H9 (cell line): ENCODE results near the gene ZSCAN5A. TPM values are rescaled to one million over a fixed set of nuclear protein-coding genes. Genes with fewer than 3 reads are reported as not detected.

Experiments used
- DNase-seq: peaks from one replicate; pipeline ENCODE4 v3.0.0-alpha.2; 2017
- H2AFZ ChIP-seq: one replicate; pipeline ENCODE4 v1.6.1; 2013; ENCODE audit warnings: mild to moderate bottlenecking, low read length, control low read depth, moderate library complexity
- H2AK5ac ChIP-seq: 2 replicates; pipeline ENCODE4 v1.6.1; 2013; ENCODE audit warnings: low read length, control low read depth, mixed read lengths; ENCODE audit not compliant: insufficient read length
- H2BK120ac ChIP-seq: one replicate; pipeline ENCODE4 v1.6.1; 2013; ENCODE audit warnings: low read depth, mild to moderate bottlenecking, low read length, control low read depth, inconsistent platforms; ENCODE audit not compliant: poor library complexity, severe bottlenecking
- H2BK12ac ChIP-seq: 2 replicates; pipeline ENCODE4 v1.6.1; 2013; ENCODE audit warnings: low read length, control low read depth, mixed read lengths, low read depth; ENCODE audit not compliant: insufficient read length
- H2BK15ac ChIP-seq: 2 replicates; pipeline ENCODE4 v1.6.1; 2013; ENCODE audit warnings: low read depth, low read length, control low read depth
- H2BK20ac ChIP-seq: one replicate; pipeline ENCODE4 v1.6.1; 2013; ENCODE audit warnings: low read depth, mild to moderate bottlenecking, low read length, control low read depth, inconsistent platforms; ENCODE audit not compliant: poor library complexity, severe bottlenecking
- H2BK5ac ChIP-seq: 2 replicates; pipeline ENCODE4 v1.6.1; 2013; ENCODE audit warnings: low read length, control low read depth, mixed read lengths; ENCODE audit not compliant: insufficient read length
- H3K14ac ChIP-seq: 2 replicates; pipeline ENCODE4 v1.6.1; 2013; ENCODE audit warnings: low read length, control low read depth; ENCODE audit not compliant: insufficient read depth
- H3K18ac ChIP-seq: 2 replicates; pipeline ENCODE4 v1.6.1; 2013; ENCODE audit warnings: low read depth, mild to moderate bottlenecking, mixed read lengths, low read length, control low read depth; ENCODE audit not compliant: insufficient read length
- H3K23ac ChIP-seq: 2 replicates; pipeline ENCODE4 v1.6.1; 2013; ENCODE audit warnings: low read length, control low read depth, mixed read lengths, low read depth; ENCODE audit not compliant: insufficient read length
- H3K23me2 ChIP-seq: 2 replicates; pipeline ENCODE4 v1.6.1; 2013; ENCODE audit warnings: low read depth, mild to moderate bottlenecking, mixed read lengths, low read length, control low read depth; ENCODE audit not compliant: insufficient read length, poor library complexity, severe bottlenecking
- H3K27ac ChIP-seq: 2 replicates; pipeline ENCODE4 v1.5.1; 2013; ENCODE audit warnings: low read length, control low read depth, mixed read lengths, low read depth; ENCODE audit not compliant: insufficient read length
- H3K27me3 ChIP-seq: 2 replicates; pipeline ENCODE4 v1.6.1; 2013; ENCODE audit warnings: low read length, control low read depth, inconsistent platforms; ENCODE audit not compliant: insufficient read depth
- H3K4ac ChIP-seq: 2 replicates; pipeline ENCODE4 v1.6.1; 2013; ENCODE audit warnings: low read depth, mild to moderate bottlenecking, control low read depth, inconsistent platforms, low read length, moderate library complexity
- H3K4me1 ChIP-seq: 2 replicates; pipeline ENCODE4 v1.6.1; 2013; ENCODE audit warnings: low read length, control low read depth, inconsistent platforms; ENCODE audit not compliant: insufficient read depth
- H3K4me2 ChIP-seq: 2 replicates; pipeline ENCODE4 v1.6.1; 2013; ENCODE audit warnings: low read length, control low read depth, mixed read lengths; ENCODE audit not compliant: insufficient read length, insufficient read depth
- H3K56ac ChIP-seq: 2 replicates; pipeline ENCODE4 v1.6.1; 2013; ENCODE audit warnings: low read depth, mild to moderate bottlenecking, mixed read lengths, low read length, control low read depth; ENCODE audit not compliant: insufficient read length
- H3K79me1 ChIP-seq: 2 replicates; pipeline ENCODE4 v1.6.1; 2013; ENCODE audit warnings: low read depth, mild to moderate bottlenecking, moderate library complexity, low read length, control low read depth, inconsistent platforms; ENCODE audit not compliant: insufficient read depth, poor library complexity, severe bottlenecking
- H3K79me2 ChIP-seq: 2 replicates; pipeline ENCODE4 v1.6.1; 2013; ENCODE audit warnings: low read length, control low read depth, inconsistent platforms; ENCODE audit not compliant: insufficient read depth
- H3K9ac ChIP-seq: 2 replicates; pipeline ENCODE4 v1.6.1; 2013; ENCODE audit warnings: low read length, control low read depth, mixed read lengths; ENCODE audit not compliant: insufficient read length; ENCODE audit errors: extremely low read depth
- H3K9me3 ChIP-seq: one replicate; pipeline ENCODE4 v1.6.1; 2013; ENCODE audit warnings: low read depth, low read length, inconsistent platforms; ENCODE audit not compliant: control insufficient read depth
- H3T11ph ChIP-seq: one replicate; pipeline ENCODE4 v1.6.1; 2013; ENCODE audit warnings: mild to moderate bottlenecking, low read length, control low read depth, inconsistent platforms
- H4K20me1 ChIP-seq: one replicate; pipeline ENCODE4 v1.6.1; 2013; ENCODE audit not compliant: control insufficient read depth, insufficient read length, insufficient read depth
- H4K5ac ChIP-seq: 2 replicates; pipeline ENCODE4 v1.6.1; 2013; ENCODE audit warnings: low read depth, mild to moderate bottlenecking, mixed read lengths, low read length, control low read depth; ENCODE audit not compliant: insufficient read length
- H4K8ac ChIP-seq: replicated peaks from 2 replicates; pipeline ENCODE4 v1.6.1; 2013; ENCODE audit warnings: low read length, control low read depth, mixed read lengths, low read depth; ENCODE audit not compliant: insufficient read length
- H4K91ac ChIP-seq: 2 replicates; pipeline ENCODE4 v1.6.1; 2013; ENCODE audit warnings: low read depth, mild to moderate bottlenecking, moderate library complexity, mixed read lengths, low read length, control low read depth; ENCODE audit not compliant: insufficient read length
- H3K27ac Mint-ChIP-seq, 3 experiments: 2 replicates in 2 of 3; 3 replicates in 1 of 3; pipeline ENCODE4 v1.8.0; 2020 to 2021; ENCODE audit warnings: mixed read lengths in 3 of 3, mild to moderate bottlenecking in 1 of 3, moderate library complexity in 1 of 3
- H3K27me3 Mint-ChIP-seq: 2 replicates; pipeline ENCODE4 v1.8.0; 2021; ENCODE audit warnings: low read depth, mild to moderate bottlenecking, moderate library complexity, mixed read lengths
- H3K36me3 Mint-ChIP-seq, 3 experiments: 2 replicates in 2 of 3; 3 replicates in 1 of 3; pipeline ENCODE4 v1.8.0; 2020 to 2021; ENCODE audit warnings: low read depth in 3 of 3, mixed read lengths in 3 of 3; ENCODE audit not compliant: insufficient read depth in 1 of 3
- H3K4me1 Mint-ChIP-seq, 2 experiments: 2 replicates each; pipeline ENCODE4 v1.8.0; 2020; ENCODE audit warnings: mixed read lengths in 2 of 2
- H3K4me3 Mint-ChIP-seq, 2 experiments: 2 replicates in 1 of 2; 3 replicates in 1 of 2; pipeline ENCODE4 v1.8.0; 2020 to 2021; ENCODE audit warnings: mild to moderate bottlenecking in 2 of 2, mixed read lengths in 2 of 2, moderate library complexity in 1 of 2
- H3K9me3 Mint-ChIP-seq, 2 experiments: 2 replicates in 1 of 2; 3 replicates in 1 of 2; pipeline ENCODE4 v1.8.0; 2020; ENCODE audit warnings: mild to moderate bottlenecking in 2 of 2, mixed read lengths in 2 of 2, moderate library complexity in 1 of 2
- WGBS: extraction: QIAGEN DNeasy Blood & Tissue Kit; methylation state at CpG from one replicate; pipeline ENCODE4 v1.1.7; 2013; ENCODE audit warnings: missing lambda C conversion rate, low lambda C conversion rate, mixed read lengths; ENCODE audit not compliant: insufficient read length; ENCODE audit errors: extremely low coverage; 5-methylcytosine and 5-hydroxymethylcytosine counted together
- total RNA-seq: library from RNA; stranded (reverse); gene quantifications from 2 replicates; pipeline ENCODE4 v1.2.1, GENCODE V29; 2021
- TF ChIP-seq, protein P1 (sequence below): fragments of 200-600 bp; sonication (generic); conservative IDR thresholded peaks from 3 replicates; pipeline ENCODE4 v1.8.0; 2021; ENCODE audit warnings: antibody characterized with exemption, mild to moderate bottlenecking

ZSCAN5A gene
- total RNA-seq, 1 experiment from 2014 or later = 12.5 TPM

DNA sequence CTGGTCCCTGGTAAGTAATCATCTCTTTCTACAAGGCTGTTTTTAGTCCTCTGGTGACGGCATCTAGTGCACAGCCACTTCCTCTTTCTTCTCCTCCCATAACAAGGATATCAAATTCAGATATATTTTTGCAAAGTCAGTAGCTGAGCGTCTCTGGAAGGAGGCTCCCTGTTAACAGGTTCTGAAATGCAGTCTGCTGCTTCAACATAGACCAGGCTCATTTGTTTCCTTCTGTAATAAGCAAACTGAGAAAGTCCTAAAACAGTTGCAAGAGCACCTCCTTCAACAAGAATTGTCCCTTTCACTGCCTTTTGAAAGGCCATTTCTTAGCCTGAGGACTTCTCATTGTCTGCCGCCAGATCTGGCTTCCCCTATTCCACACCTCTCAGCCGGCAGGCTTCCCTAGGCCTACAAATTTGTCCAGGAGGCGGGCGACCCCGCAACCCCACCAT lies 7.4 kb upstream of the ZSCAN5A start:
- H3K4me3 Mint-ChIP-seq = no peak overlapping the region
- no peak overlapping the region for H3K27ac Mint-ChIP-seq
- no peak overlapping the region for H3K23ac ChIP-seq
- H2BK5ac ChIP-seq = no peak overlapping the region
- H3K27ac ChIP-seq = no peak overlapping the region
- H4K8ac ChIP-seq = no peak overlapping the region
- H2AK5ac ChIP-seq = no peak overlapping the region
- H2BK20ac ChIP-seq = no peak overlapping the region
- no peaks in the 10 kb centered on the region for H3K27me3 ChIP-seq
- no peaks in the 10 kb centered on the region for H3K79me1 ChIP-seq
- WGBS = no CpG with 5 or more reads among the region's 7 CpGs
- no peak for DNase-seq
- no peaks in the 10 kb centered on the region; a peak in 2 of 7 replicates for H3K36me3 Mint-ChIP-seq
- H4K5ac ChIP-seq = no peak overlapping the region
- no peak overlapping the region for H3K4me2 ChIP-seq
- H4K20me1 ChIP-seq = no peaks in the 10 kb centered on the region
- no peaks in the 10 kb centered on the region for H3K23me2 ChIP-seq
- TF ChIP-seq, protein P1, sequence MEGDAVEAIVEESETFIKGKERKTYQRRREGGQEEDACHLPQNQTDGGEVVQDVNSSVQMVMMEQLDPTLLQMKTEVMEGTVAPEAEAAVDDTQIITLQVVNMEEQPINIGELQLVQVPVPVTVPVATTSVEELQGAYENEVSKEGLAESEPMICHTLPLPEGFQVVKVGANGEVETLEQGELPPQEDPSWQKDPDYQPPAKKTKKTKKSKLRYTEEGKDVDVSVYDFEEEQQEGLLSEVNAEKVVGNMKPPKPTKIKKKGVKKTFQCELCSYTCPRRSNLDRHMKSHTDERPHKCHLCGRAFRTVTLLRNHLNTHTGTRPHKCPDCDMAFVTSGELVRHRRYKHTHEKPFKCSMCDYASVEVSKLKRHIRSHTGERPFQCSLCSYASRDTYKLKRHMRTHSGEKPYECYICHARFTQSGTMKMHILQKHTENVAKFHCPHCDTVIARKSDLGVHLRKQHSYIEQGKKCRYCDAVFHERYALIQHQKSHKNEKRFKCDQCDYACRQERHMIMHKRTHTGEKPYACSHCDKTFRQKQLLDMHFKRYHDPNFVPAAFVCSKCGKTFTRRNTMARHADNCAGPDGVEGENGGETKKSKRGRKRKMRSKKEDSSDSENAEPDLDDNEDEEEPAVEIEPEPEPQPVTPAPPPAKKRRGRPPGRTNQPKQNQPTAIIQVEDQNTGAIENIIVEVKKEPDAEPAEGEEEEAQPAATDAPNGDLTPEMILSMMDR = no peak
- H3K9ac ChIP-seq = no peak overlapping the region
- H2BK15ac ChIP-seq = no peak overlapping the region
- no peak overlapping the region for H2BK12ac ChIP-seq
- H3K9me3 ChIP-seq = no peaks in the 10 kb centered on the region
- no peak overlapping the region for H3K56ac ChIP-seq
- H2BK120ac ChIP-seq = no peak overlapping the region
- no peak overlapping the region for H2AFZ ChIP-seq
- no peak overlapping the region for H3K4ac ChIP-seq
- H3T11ph ChIP-seq = no peak overlapping the region
- H3K27me3 Mint-ChIP-seq = peaks cover 19% of the 10 kb centered on the region
- H3K18ac ChIP-seq = no peak overlapping the region
- no peaks in the 10 kb centered on the region for H3K4me1 ChIP-seq
- H3K14ac ChIP-seq = no peak overlapping the region
- no peaks in the 10 kb centered on the region for H3K4me1 Mint-ChIP-seq
- no peak overlapping the region for H4K91ac ChIP-seq
- peaks cover 39% of the 10 kb centered on the region in 2 experiments for H3K9me3 Mint-ChIP-seq
- no peaks in the 10 kb centered on the region for H3K79me2 ChIP-seq
